ENCODE data around the gene LRRC2.

GRCh38 chr3:46573701-46574100 lies 7.6 kb upstream of the LRRC2 start:
- TF ChIP-seq EZH2phosphoT487 (IDR thresholded peaks at IDR 0.05) (no peak), CTCF (IDR thresholded peaks at IDR 0.05) (no peak)
